Hepatocyte (in vitro differentiated cells): ENCODE measurements around the gene PIGK. TPM values are rescaled to one million over a fixed set of nuclear protein-coding genes. Genes with fewer than 3 reads are reported as not detected.
A peak's percentile ranks its signal among the peaks of the same experiment; 100 is the strongest.

Experiments
- DNase-seq: peaks from one replicate; pipeline ENCODE4 v3.0.0-alpha.2; 2016; ENCODE audit warnings: low spot score
- H2AFZ ChIP-seq: fragments of 200-600 bp; sonication (generic); 2 replicates; pipeline ENCODE4 v1.6.0; 2016; ENCODE audit warnings: antibody characterized with exemption, mild to moderate bottlenecking
- H3K27ac ChIP-seq: fragments of 200-600 bp; sonication (generic); 2 replicates; pipeline ENCODE4 v1.5.1; 2016; ENCODE audit warnings: mild to moderate bottlenecking
- H3K27me3 ChIP-seq: fragments of 200-600 bp; sonication (generic); 2 replicates; pipeline ENCODE4 v1.6.1; 2016
- H3K36me3 ChIP-seq: fragments of 200-600 bp; sonication (generic); replicated peaks from 2 replicates; pipeline ENCODE4 v1.5.1; 2016; ENCODE audit warnings: low read depth; ENCODE audit not compliant: insufficient read depth
- H3K4me1 ChIP-seq: fragments of 200-600 bp; sonication (generic); 2 replicates; pipeline ENCODE4 v1.5.1; 2016; ENCODE audit warnings: mild to moderate bottlenecking, moderate library complexity; ENCODE audit not compliant: insufficient read depth
- H3K4me2 ChIP-seq: fragments of 200-600 bp; sonication (generic); 2 replicates; pipeline ENCODE4 v1.6.0; 2016
- H3K4me3 ChIP-seq: fragments of 200-600 bp; sonication (generic); 2 replicates; pipeline ENCODE4 v1.5.1; 2016; ENCODE audit warnings: mild to moderate bottlenecking
- H3K79me2 ChIP-seq: fragments of 200-600 bp; sonication (generic); 2 replicates; pipeline ENCODE4 v1.6.0; 2017; ENCODE audit warnings: mild to moderate bottlenecking
- H3K9me2 ChIP-seq: fragments of 200-600 bp; sonication (generic); replicated peaks from 2 replicates; pipeline ENCODE4 v1.6.0; 2017; ENCODE audit warnings: mild to moderate bottlenecking; ENCODE audit not compliant: insufficient read depth
- H3K9me3 ChIP-seq: fragments of 200-600 bp; sonication (generic); 2 replicates; pipeline ENCODE4 v1.5.1; 2016; ENCODE audit warnings: low read depth, mild to moderate bottlenecking
- H4K20me1 ChIP-seq: fragments of 200-600 bp; sonication (generic); 2 replicates; pipeline ENCODE4 v1.6.0; 2016; ENCODE audit warnings: mild to moderate bottlenecking; ENCODE audit not compliant: insufficient read depth, poor library complexity, severe bottlenecking
- CTCF ChIP-seq: fragments of 200-600 bp; sonication (generic); IDR thresholded peaks from 2 replicates; pipeline ENCODE4 v1.5.1; 2016; ENCODE audit warnings: antibody characterized with exemption, mild to moderate bottlenecking; ENCODE audit not compliant: poor library complexity
- EZH2 ChIP-seq: fragments of 200-600 bp; sonication (generic); IDR thresholded peaks from 2 replicates; pipeline ENCODE4 v1.6.1; 2016; ENCODE audit warnings: antibody characterized with exemption, mild to moderate bottlenecking, borderline replicate concordance
- EZH2phosphoT487 ChIP-seq: fragments of 200-600 bp; sonication (generic); IDR thresholded peaks from one replicate; pipeline ENCODE4 v1.6.1; 2018; ENCODE audit warnings: antibody characterized with exemption, mild to moderate bottlenecking, low read depth, moderate library complexity; ENCODE audit not compliant: unreplicated experiment, severe bottlenecking
- WGBS: methylation state at CpG from one replicate; pipeline ENCODE4 v1.1.6; 2016; ENCODE audit warnings: low lambda C conversion rate; ENCODE audit errors: missing lambda C conversion rate; 5-methylcytosine and 5-hydroxymethylcytosine counted together
- polyA plus RNA-seq: library from polyadenylated mRNA; unstranded; fragments of >200 nt; fragmentation: Nextera tagmentation; extraction: Ambion mirVana; gene quantifications from 2 replicates; pipeline ENCODE4 v1.2.1, GENCODE V29; 2016
- total RNA-seq: library from RNA; depleted of rRNA; stranded (reverse); fragments of >200 nt; gene quantifications from 2 replicates; pipeline ENCODE4 v1.2.3, GENCODE V29; 2014

Gene PIGK
- total and polyA plus RNA-seq, 2 experiments from 2014 or later: 19.4 to 37.1 TPM

GRCh38 chr1:77156214-77156613 lies 63.0 kb downstream of the PIGK start:
- H3K9me2 ChIP-seq: no peaks in the 10 kb centered on the region
- H2AFZ ChIP-seq: no peak overlapping the region
- H3K4me2 ChIP-seq: no peak overlapping the region
- H3K79me2 ChIP-seq: no peaks in the 10 kb centered on the region
- no peaks in the 10 kb centered on the region for H3K9me3 ChIP-seq
- H3K27ac ChIP-seq: no peak overlapping the region
- DNase-seq: no peak
- no peak overlapping the region for H3K4me3 ChIP-seq
- H3K27me3 ChIP-seq: no peaks in the 10 kb centered on the region
- no peak for TF ChIP-seq EZH2
- TF ChIP-seq EZH2phosphoT487: no peak
- TF ChIP-seq CTCF: no peak
- no peaks in the 10 kb centered on the region for H3K4me1 ChIP-seq
- H3K36me3 ChIP-seq: no peaks in the 10 kb centered on the region
- H4K20me1 ChIP-seq: no peaks in the 10 kb centered on the region

- no peaks in the 10 kb centered on the region for H3K27me3 ChIP-seq
- H3K79me2 ChIP-seq: no peaks in the 10 kb centered on the region
- no peaks in the 10 kb centered on the region for H3K9me2 ChIP-seq
- H3K4me3 ChIP-seq: no peak overlapping the region
- TF ChIP-seq EZH2 (no peak), EZH2phosphoT487 (no peak), CTCF (no peak)
- H4K20me1 ChIP-seq: no peaks in the 10 kb centered on the region
- no peaks in the 10 kb centered on the region for H3K36me3 ChIP-seq
- H3K27ac ChIP-seq: no peak overlapping the region
- H3K4me1 ChIP-seq: no peaks in the 10 kb centered on the region
- H2AFZ ChIP-seq: no peak overlapping the region
- DNase-seq: no peak
- H3K4me2 ChIP-seq: no peak overlapping the region
- 89% methylated on average over 5 of the region's 5 CpGs for WGBS
- no peaks in the 10 kb centered on the region for H3K9me3 ChIP-seq
Observed at GRCh38 chr1:77146270-77146669, 73.0 kb downstream of the PIGK start.

- H3K9me3 ChIP-seq: no peaks in the 10 kb centered on the region
Observed at GRCh38 chr1:77143529-77144121, 75.6 kb downstream of the PIGK start.

More at GRCh38 chr1:77143529-77144121, 75.6 kb downstream of the PIGK start:
- Histone ChIP-seq H3K4me1 (no peaks in the 10 kb centered on the region), H3K27ac (no peak overlapping the region), H4K20me1 (no peaks in the 10 kb centered on the region), H3K9me2 (no peaks in the 10 kb centered on the region), H3K27me3 (no peaks in the 10 kb centered on the region), H3K36me3 (no peaks in the 10 kb centered on the region), H3K4me2 (no peak overlapping the region), H3K4me3 (no peak overlapping the region), H2AFZ (no peak overlapping the region), H3K79me2 (no peaks in the 10 kb centered on the region)
- 68% methylated on average over 2 of the region's 2 CpGs for WGBS
- peak; percentile 13 for DNase-seq
- TF ChIP-seq CTCF (peak; percentile 69), EZH2 (no peak), EZH2phosphoT487 (no peak)
